Naive B cell (primary cell): ENCODE results near the gene HOXA6. TPM values are rescaled to one million over a fixed set of nuclear protein-coding genes. Genes with fewer than 3 reads are reported as not detected.

Experiments used
- ATAC-seq, 2 donors: fragments of 150-1000 bp; cut with Tn5 transposase; 2 replicates each; pipeline ENCODE4 v1.10.0; 2021; ENCODE audit warnings: low read depth in 2 of 2, mild to moderate bottlenecking in 2 of 2, moderate library complexity in 2 of 2
- DNase-seq: peaks from one replicate; pipeline ENCODE4 v3.0.0; 2022
- H3K27ac Mint-ChIP-seq, 6 donors: one replicate each; pipeline ENCODE4 v1.8.0; 2020 to 2022; ENCODE audit warnings: mild to moderate bottlenecking in 6 of 6, mixed read lengths in 6 of 6, moderate library complexity in 5 of 6, inconsistent platforms in 2 of 6
- H3K27me3 Mint-ChIP-seq, 3 donors: one replicate each; pipeline ENCODE4 v1.8.0; 2021 to 2022; ENCODE audit warnings: mixed read lengths in 3 of 3, mild to moderate bottlenecking in 1 of 3
- H3K36me3 Mint-ChIP-seq, 2 donors: one replicate each; pipeline ENCODE4 v1.8.0; 2020 to 2022; ENCODE audit warnings: mixed read lengths in 2 of 2, inconsistent platforms in 1 of 2, mild to moderate bottlenecking in 1 of 2
- H3K4me1 Mint-ChIP-seq, 3 donors: one replicate each; pipeline ENCODE4 v1.8.0; 2020 to 2022; ENCODE audit warnings: mixed read lengths in 3 of 3, inconsistent platforms in 1 of 3, mild to moderate bottlenecking in 1 of 3, moderate library complexity in 1 of 3
- H3K4me3 Mint-ChIP-seq, 8 donors: one replicate each; pipeline ENCODE4 v1.8.0; 2020 to 2022; ENCODE audit warnings: mild to moderate bottlenecking in 8 of 8, mixed read lengths in 8 of 8, moderate library complexity in 8 of 8, inconsistent platforms in 2 of 8
- H3K9me3 Mint-ChIP-seq, 7 donors: one replicate each; pipeline ENCODE4 v1.8.0; 2020 to 2022; ENCODE audit warnings: mixed read lengths in 7 of 7, mild to moderate bottlenecking in 5 of 7, inconsistent platforms in 2 of 7, moderate library complexity in 1 of 7
- polyA plus RNA-seq, 6 donors: library from polyadenylated mRNA; unstranded; fragments of 300-500 nt; fragmentation: Illumina TruSeq; gene quantifications; one replicate each; pipeline ENCODE4 v1.2.3, GENCODE V29; 2021; ENCODE audit warnings: low read depth in 6 of 6

The HOXA6 gene
- polyA plus RNA-seq, 6 donors from 2014 or later: not detected

DNA sequence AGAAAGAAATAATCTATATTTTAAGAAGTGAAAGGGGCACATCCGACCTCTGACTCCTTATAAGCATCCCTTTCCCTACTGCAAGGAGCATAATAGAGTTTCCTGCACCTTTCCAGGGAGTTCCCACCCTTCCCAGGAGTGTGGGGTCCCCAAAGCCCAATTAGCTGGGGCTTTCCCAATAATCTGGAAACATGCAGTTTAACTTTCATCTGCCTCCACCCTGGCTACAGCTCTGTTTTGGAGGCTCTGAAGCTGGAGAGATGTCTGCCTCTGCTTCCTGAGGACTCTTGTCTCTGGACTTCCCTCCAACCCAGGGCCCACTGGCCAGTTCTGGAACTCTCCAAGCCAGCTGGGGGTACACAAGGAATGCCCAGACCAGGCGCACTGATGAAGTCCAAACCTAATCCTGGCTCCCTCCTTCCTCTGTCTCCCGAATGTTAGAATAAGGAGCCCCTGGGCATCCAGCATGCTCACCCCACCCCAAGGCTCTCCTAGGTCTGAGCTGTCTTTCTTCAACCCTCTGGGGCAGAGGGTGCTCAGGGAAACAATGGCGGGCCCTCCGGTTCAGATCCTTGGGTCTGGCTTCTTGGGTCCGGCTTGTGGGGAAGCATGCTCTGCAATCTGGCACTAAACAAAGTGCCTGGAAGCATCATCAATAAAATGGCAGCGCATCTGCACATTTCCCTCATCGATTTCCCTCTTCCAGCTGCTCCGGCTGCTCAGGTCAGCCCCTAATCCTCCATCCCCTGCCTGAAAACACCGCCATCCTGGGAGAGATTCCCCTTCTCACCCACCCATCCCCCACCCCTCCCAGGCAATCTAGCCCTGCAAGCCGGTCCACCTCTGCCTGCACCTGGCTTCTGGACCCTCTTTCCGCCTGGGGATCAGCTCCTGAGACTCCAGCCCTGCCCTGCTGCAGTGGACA lies 30.4 kb downstream of the HOXA6 start:
- no peaks in the 10 kb centered on the region for H3K9me3 Mint-ChIP-seq
- no peaks in the 10 kb centered on the region for H3K4me1 Mint-ChIP-seq
- no peaks in the 10 kb centered on the region for H3K36me3 Mint-ChIP-seq
- DNase-seq (no peak), ATAC-seq (no peak)
- H3K27ac Mint-ChIP-seq: no peak overlapping the region
- peaks cover 0 to 27% (median 7%) of the 10 kb centered on the region in 3 donors for H3K27me3 Mint-ChIP-seq
- H3K4me3 Mint-ChIP-seq: no peak overlapping the region

DNA sequence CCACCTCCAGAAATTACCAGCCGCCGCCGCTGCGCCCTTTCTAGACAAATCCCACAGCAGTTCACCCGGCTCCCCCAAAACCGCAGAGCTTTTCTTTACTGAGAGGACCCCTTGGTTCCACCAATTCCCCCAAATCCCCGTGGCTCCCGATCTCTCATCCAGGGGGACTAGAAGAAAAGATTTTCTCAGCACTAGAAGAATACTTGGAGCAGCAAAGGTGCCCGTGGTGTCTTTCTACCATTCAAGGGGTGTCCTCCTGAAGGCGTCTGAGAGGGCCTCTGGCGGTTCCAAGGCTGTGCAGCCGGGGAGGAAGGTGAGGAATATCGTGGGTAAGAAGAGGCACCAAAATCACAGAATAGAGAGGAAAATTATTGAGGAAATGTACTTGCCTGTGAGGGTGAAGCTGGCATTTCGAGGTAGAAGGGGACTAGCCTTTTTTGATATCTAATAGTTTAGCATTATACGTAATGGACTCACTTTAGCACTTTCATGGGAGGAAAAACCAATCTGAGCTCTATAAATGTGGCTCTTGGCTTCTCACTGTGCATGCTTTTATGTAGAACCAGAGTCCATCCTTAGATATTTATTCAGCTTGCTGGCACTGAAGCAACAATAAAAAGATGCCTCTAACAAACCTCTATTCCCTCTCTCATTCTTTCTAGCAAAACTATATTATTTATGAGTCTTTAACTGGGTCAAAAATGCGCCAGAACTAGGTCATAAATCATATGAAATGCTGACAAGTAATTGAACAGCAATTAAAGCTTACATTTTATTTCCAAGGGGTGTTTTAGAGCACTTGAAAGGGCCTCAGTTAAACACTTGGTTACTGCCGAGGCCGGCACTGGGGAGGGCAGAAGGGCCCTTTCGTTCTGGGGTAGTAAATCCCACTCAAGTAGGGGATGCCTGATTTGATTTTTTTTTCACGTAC lies 31.3 kb downstream of the HOXA6 start:
- Mint-ChIP-seq H3K27me3 (peaks cover 0 to 35% (median 7%) of the 10 kb centered on the region in 3 donors), H3K36me3 (no peaks in the 10 kb centered on the region), H3K9me3 (no peaks in the 10 kb centered on the region), H3K4me3 (no peak overlapping the region), H3K27ac (no peak overlapping the region), H3K4me1 (no peaks in the 10 kb centered on the region)
- ATAC-seq (no peak), DNase-seq (no peak)

- Mint-ChIP-seq H3K27ac (peak overlapping the region in 1 of 6 donors; percentile 63), H3K4me3 (no peak overlapping the region), H3K9me3 (no peaks in the 10 kb centered on the region), H3K27me3 (peaks cover 0 to 41% (median 7%) of the 10 kb centered on the region in 3 donors), H3K36me3 (no peaks in the 10 kb centered on the region), H3K4me1 (no peaks in the 10 kb centered on the region)
- ATAC-seq (no peak), DNase-seq (no peak)
Measured at GRCh38 chr7:27115221-27116026, 32.1 kb downstream of the HOXA6 start.

GRCh38 chr7:27114881-27115220 lies 32.7 kb downstream of the HOXA6 start:
- Mint-ChIP-seq H3K36me3 (no peaks in the 10 kb centered on the region), H3K9me3 (no peaks in the 10 kb centered on the region), H3K27ac (no peak overlapping the region), H3K27me3 (peaks cover 0 to 44% (median 7%) of the 10 kb centered on the region in 3 donors), H3K4me1 (no peaks in the 10 kb centered on the region), H3K4me3 (no peak overlapping the region)
- no peak for DNase-seq
- no peak for ATAC-seq

DNA sequence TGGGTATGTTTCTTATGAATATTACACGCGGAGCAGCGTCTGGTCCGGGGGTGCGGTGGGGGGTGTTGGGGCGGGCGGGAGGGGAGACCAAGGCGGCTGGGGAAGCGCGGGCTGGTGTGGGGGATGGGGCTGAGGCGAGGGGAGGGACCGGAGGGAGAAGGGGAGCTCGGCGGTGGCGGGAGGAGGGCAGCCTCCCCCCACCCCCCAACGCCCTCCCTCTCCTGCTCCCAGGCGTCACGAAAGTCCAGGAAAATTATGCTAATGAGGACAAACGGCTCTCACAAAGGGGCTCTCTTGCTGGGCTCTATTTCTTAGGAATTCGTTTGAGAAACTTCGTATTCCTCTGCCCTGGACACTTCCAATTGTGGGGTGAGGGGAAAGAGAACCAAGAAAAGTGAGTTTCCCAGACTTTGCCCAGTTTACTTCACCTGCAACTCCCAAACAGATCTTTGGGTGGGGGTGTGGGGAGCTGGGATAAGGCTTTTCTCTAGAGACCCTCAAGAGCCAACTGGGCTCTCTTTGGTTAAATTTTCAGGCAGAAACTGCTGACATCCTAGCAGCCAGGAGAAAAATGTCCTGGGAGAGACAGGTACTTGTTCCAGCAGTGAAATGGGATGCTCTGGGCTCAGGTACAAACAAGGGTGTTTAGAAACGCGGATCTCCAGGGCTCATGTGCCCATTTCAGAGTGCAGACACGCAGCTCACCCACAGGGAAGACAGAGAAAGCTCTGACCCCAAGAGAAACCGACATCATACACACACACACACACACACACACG lies 33.4 kb downstream of the HOXA6 start:
- Mint-ChIP-seq H3K27ac (no peak overlapping the region), H3K4me3 (no peak overlapping the region), H3K27me3 (peaks cover 0 to 44% (median 7%) of the 10 kb centered on the region in 3 donors), H3K36me3 (no peaks in the 10 kb centered on the region), H3K4me1 (no peaks in the 10 kb centered on the region), H3K9me3 (no peaks in the 10 kb centered on the region)
- DNase-seq (no peak), ATAC-seq (no peak)

DNA sequence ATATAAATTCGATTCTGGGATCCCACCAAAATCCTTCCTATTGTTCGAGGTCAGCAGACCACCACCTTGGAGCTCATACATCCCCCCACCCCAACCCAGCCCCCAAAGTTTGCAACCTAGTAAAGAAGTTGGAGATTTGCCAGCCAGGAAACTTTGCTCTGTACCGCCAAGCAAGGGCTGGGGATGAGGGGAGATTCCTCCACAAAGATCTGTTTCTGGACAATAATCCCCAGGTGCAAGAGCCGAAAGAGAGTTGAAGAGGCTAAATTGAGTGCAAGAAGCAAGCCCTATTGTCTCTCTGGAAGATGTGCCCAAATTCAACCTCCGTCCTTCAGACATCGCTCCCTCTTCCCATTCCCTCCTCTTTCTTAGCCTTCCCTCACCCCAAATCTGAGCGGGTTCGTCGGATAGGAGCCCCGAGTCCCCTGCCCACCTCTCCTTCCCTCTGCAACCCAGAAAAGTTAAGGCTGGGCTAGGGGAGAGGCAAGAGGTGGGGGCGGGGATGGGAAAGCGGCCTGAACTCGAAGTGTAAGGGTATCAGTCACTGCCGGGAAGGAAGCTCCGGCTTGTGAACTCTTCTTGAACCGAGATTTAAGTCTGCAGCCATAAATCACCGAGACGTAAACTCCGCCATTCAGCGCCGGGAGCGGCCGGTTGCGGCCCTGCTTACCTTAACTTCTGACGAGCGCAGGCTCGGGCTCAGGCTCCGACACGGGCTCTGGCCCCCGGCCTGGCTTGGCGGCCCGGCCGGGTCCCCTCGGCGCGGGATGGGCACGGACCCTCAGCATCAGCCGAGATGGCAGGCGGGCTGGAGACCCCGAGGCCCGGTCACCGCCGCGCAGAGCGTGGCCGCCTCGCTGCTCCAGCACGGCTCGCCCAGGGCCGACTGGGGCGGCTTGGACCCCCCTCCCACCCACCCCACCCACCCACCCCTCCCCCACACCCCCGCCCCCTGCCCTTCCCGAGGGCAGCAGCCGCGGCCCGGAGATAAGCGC lies 34.3 kb downstream of the HOXA6 start:
- H3K27me3 Mint-ChIP-seq: peaks cover 0 to 41% (median 7%) of the 10 kb centered on the region in 3 donors
- no peaks in the 10 kb centered on the region for H3K36me3 Mint-ChIP-seq
- ATAC-seq (no peak), DNase-seq (no peak)
- no peak overlapping the region for H3K4me3 Mint-ChIP-seq
- H3K27ac Mint-ChIP-seq: no peak overlapping the region
- H3K4me1 Mint-ChIP-seq: no peaks in the 10 kb centered on the region
- H3K9me3 Mint-ChIP-seq: no peaks in the 10 kb centered on the region

DNA sequence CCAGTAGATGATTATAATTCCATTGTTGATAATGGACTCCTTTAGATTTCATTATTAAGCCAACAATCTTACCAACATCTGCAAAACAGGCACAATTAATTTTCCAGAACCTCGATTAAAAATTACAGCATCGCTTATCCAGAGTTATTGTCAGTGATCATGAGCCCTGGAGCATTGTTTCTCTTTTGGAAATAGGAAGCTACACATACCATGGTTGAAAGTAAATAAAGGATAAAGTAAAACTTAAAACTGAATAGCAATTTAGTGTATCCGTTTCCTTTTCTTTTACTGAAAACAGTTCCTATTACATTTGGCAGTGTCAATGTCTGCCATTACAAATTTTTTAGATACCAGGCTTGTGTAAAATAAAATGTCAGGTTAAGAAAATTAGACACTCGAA lies 35.2 kb downstream of the HOXA6 start:
- DNase-seq (no peak), ATAC-seq (no peak)
- H3K36me3 Mint-ChIP-seq: peaks cover 0 to 6% of the 10 kb centered on the region in 2 donors
- H3K27me3 Mint-ChIP-seq: peaks cover 0 to 33% (median 0%) of the 10 kb centered on the region in 3 donors
- H3K4me1 Mint-ChIP-seq: no peaks in the 10 kb centered on the region
- H3K4me3 Mint-ChIP-seq: no peak overlapping the region
- H3K27ac Mint-ChIP-seq: no peak overlapping the region
- H3K9me3 Mint-ChIP-seq: peaks cover 0 to 4% (median 0%) of the 10 kb centered on the region in 7 donors

GRCh38 chr7:27111751-27112277 lies 35.8 kb downstream of the HOXA6 start:
- Mint-ChIP-seq H3K4me1 (no peaks in the 10 kb centered on the region), H3K36me3 (peaks cover 0 to 8% of the 10 kb centered on the region in 2 donors)
- no peak for DNase-seq

DNA sequence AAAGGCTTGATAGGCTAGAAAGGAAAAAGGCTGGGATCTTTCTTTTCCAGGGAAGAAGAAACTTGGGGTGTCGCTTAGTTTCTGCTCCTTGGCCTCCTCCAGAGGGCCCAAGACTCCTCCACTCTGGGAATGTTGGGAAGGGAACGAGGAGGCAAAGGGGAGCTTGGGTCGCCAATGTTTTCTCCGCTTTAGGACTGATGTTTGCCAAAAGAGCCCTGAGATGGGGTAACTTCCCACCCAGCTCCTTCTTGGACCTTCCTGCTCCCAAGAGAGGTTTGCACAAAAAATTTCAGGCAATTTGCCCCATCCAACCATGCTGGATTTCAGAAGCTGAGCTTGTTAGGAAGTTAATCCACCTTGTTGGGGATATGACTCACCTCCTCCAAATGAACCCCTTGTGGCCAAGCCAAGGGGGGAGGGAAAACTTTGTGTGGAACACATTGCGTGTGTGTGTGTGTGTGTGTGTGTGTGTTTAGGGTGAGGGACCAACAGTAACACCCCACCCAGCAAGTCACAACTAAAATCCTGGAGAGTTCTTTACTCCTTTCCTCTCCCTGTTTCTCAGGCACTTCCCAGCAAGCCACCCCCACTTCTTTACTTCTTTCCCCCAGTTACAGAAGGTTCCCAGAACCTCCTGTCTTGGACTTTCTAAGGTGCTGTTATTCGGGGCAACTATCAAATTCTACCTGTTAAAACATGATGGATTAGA lies 36.4 kb downstream of the HOXA6 start:
- DNase-seq (no peak), ATAC-seq (no peak)
- H3K4me1 Mint-ChIP-seq: no peaks in the 10 kb centered on the region
- H3K36me3 Mint-ChIP-seq: peaks cover 0 to 8% of the 10 kb centered on the region in 2 donors
- H3K27ac Mint-ChIP-seq: no peak overlapping the region
- H3K4me3 Mint-ChIP-seq: no peak overlapping the region
- H3K9me3 Mint-ChIP-seq: peaks cover 0 to 4% (median 0%) of the 10 kb centered on the region in 7 donors
- peaks cover 0 to 28% (median under 1%) of the 10 kb centered on the region in 3 donors for H3K27me3 Mint-ChIP-seq

More at GRCh38 chr7:27111751-27112277, 35.8 kb downstream of the HOXA6 start:
- Mint-ChIP-seq H3K27ac (no peak overlapping the region), H3K27me3 (peaks cover 0 to 29% (median 0%) of the 10 kb centered on the region in 3 donors), H3K4me3 (no peak overlapping the region), H3K9me3 (peaks cover 0 to 4% (median 0%) of the 10 kb centered on the region in 7 donors)
- no peak for ATAC-seq

DNA sequence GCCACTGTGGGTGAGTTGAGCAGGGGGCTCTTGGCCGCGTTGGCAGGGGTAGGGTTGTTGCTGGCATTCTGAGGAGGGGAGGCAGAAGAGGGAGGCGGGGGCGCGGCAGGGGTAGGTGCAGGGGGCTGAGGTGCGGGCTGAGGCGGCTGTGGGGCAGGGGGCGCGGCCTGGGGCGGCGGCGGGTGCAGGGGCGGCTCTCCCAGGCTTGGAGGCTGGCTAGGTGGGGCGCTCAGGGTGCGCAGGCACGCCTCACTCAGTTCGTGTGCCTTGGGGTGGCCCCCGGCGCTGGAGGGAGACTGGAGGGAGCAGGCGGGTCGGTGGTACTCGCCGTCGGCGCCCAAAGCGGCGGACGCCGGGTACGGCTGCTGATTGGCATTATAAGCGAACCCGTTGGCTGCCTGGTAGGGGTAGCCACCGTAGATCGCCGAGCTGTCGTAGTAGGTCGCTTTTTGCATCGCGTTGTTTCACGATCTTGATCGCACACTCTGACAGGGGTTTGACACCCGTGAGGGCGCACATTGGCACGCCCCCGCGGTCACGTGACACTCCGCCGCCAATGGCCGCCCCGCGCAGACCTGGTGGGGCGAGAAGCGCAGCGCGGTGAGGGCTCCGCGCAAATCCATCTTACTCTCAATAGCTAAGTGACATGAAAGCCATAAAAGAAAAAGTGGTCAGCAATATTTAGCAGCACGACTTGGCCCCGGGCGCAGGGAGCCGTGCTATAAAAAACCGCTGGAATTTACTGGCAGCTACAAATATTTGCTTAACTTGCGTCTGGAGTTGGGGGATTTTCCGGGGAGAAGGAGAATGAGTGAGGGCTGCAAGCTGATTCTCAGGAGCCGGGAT lies 37.2 kb downstream of the HOXA6 start:
- Mint-ChIP-seq H3K9me3 (peaks cover 0 to 4% (median 0%) of the 10 kb centered on the region in 7 donors), H3K27ac (no peak overlapping the region), H3K27me3 (peaks cover 3 to 32% (median 6%) of the 10 kb centered on the region in 3 donors), H3K36me3 (peaks cover 0 to 8% of the 10 kb centered on the region in 2 donors), H3K4me3 (peak overlapping the region in 1 of 8 donors; percentile 29), H3K4me1 (no peaks in the 10 kb centered on the region)
- DNase-seq (no peak), ATAC-seq (no peak)
